Mucosa of rectum (tissue), 2 donors: Measurements from ENCODE around the gene SRSF11.

Experiments
- H3K27ac ChIP-seq, 2 donors: one replicate each; pipeline ENCODE4 v1.7.0; 2013; ENCODE audit warnings: inconsistent platforms in 2 of 2, low read depth in 2 of 2, low read length in 2 of 2
- H3K27me3 ChIP-seq, 2 donors: one replicate each; pipeline ENCODE4 v1.7.0; 2013; ENCODE audit warnings: low read length in 2 of 2; ENCODE audit not compliant: control insufficient read depth in 2 of 2, insufficient read depth in 2 of 2
- H3K36me3 ChIP-seq, 2 donors: one replicate each; pipeline ENCODE4 v1.7.0; 2013; ENCODE audit warnings: low read length in 2 of 2; ENCODE audit not compliant: control insufficient read depth in 2 of 2, insufficient read depth in 2 of 2
- H3K4me1 ChIP-seq, 2 donors: one replicate each; pipeline ENCODE4 v1.7.0; 2013; ENCODE audit warnings: low read length in 2 of 2, mild to moderate bottlenecking in 1 of 2; ENCODE audit not compliant: control insufficient read depth in 2 of 2, insufficient read depth in 2 of 2
- H3K4me3 ChIP-seq, 2 donors: one replicate each; pipeline ENCODE4 v1.7.0; 2013; ENCODE audit warnings: low read length in 2 of 2
- H3K9ac ChIP-seq, 2 donors: one replicate each; pipeline ENCODE4 v1.7.0; 2013; ENCODE audit warnings: low read length in 2 of 2, low read depth in 1 of 2, mild to moderate bottlenecking in 1 of 2
- H3K9me3 ChIP-seq, 2 donors: one replicate each; pipeline ENCODE4 v1.7.0; 2013; ENCODE audit warnings: low read length in 2 of 2; ENCODE audit not compliant: control insufficient read depth in 2 of 2
- donor health status: healthy.
- donor health status: Normal muscosa, but diverticular disease.

The SRSF11 gene

DNA sequence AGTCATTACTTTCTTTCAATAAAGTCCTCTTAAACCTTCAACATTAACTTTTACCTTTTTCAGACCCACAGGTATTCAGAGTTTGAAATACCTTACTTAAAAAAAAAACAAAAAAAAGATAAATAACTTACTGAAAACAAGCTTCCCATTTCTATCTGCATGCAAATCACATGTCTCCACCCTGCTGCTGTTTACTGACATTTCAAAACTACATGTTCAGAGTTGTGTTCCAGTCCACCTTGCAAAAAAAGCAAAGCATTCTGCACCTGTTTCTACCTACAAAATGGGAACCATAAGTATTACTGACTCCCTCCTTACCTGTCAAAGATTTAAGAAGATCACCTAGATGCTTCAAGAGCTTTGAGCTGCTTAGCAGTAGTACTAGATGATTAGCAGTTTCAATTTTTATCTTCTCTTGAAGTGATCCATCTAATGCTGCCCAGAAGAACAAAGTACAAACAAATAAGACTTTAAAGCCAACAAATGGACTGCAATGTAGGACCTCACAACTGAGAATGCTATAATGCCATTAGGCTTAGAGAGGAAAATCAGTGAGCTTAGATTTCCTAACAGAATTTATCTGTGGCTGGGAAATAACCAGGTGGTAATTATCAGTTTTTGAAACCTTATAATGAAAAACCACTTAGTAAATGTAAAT is 72.1 kb downstream of the SRSF11 start:
- Histone ChIP-seq H3K9ac (no peak overlapping the region), H3K27me3 (no peaks in the 10 kb centered on the region), H3K9me3 (no peaks in the 10 kb centered on the region), H3K4me1 (no peaks in the 10 kb centered on the region), H3K36me3 (peaks cover 28 to 31% of the 10 kb centered on the region in 2 donors), H3K4me3 (no peak overlapping the region), H3K27ac (no peak overlapping the region)

DNA sequence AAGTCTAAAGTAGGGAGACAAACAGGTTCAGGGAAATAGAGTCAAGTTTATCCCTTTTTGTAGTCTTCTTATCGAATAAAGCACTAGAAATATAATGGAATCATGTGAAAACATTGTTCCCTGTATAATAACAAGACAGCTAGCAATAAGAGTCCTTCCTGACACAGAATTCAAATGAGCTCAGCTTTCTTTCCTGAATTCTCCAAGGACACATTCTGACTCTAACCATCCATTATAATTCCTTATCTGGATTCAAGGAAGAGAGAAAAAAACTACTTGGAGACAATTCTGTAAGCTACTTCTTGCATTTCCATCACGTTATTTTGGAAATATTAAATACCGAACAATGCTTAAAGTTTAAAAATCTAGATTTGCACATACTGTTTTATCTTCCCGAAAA is 74.6 kb downstream of the SRSF11 start:
- H3K4me3 ChIP-seq: no peak overlapping the region
- no peaks in the 10 kb centered on the region for H3K9me3 ChIP-seq
- H3K9ac ChIP-seq: no peak overlapping the region
- no peak overlapping the region for H3K27ac ChIP-seq
- no peaks in the 10 kb centered on the region for H3K27me3 ChIP-seq
- no peaks in the 10 kb centered on the region for H3K4me1 ChIP-seq
- peaks cover 32 to 41% of the 10 kb centered on the region in 2 donors for H3K36me3 ChIP-seq

DNA sequence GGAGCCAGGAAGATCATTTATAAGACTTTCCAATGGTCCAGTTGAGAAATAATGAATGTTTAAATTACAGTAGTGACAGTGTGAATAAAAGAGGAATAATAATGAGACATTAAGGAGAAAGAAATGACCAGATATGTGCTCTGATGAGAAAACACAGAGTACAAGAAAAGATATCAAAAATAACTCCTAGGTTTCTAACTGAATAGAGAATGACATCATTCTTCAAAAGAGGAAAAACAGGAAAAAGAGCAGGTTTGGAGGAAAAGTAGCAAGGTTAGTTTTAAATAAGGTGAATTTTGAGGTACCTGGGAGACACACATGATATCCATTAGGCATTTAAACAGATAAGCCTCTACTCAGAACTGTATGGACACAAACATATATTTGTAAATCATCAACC is 78.3 kb downstream of the SRSF11 start:
- H3K4me3 ChIP-seq: no peak overlapping the region
- no peaks in the 10 kb centered on the region for H3K4me1 ChIP-seq

More for the DNA sequence above, 78.3 kb downstream of the SRSF11 start:
- H3K36me3 ChIP-seq: peaks cover 15 to 32% of the 10 kb centered on the region in 2 donors
- no peaks in the 10 kb centered on the region for H3K27me3 ChIP-seq
- no peaks in the 10 kb centered on the region for H3K9me3 ChIP-seq
- H3K27ac ChIP-seq: no peak overlapping the region
- no peak overlapping the region for H3K9ac ChIP-seq
